Stimulated activated CD8-positive, alpha-beta memory T cell treated with anti-CD3 and anti-CD28 coated beads, Interleukin-4, amount 100 ng/mL, for 1 hour (primary cell): ENCODE results near the gene LPGAT1.
"Not testable (repeated sequence)": the region's sequence is repeated elsewhere in the genome, so short reads cannot be mapped to it uniquely, and the experiment has no call there.

Source experiments
- DNase-seq, 2 donors: peaks; one replicate each; pipeline ENCODE4 v3.0.0-alpha.2; 2020; ENCODE audit warnings: low read depth in 2 of 2, low spot score in 1 of 2

The LPGAT1 gene

DNA sequence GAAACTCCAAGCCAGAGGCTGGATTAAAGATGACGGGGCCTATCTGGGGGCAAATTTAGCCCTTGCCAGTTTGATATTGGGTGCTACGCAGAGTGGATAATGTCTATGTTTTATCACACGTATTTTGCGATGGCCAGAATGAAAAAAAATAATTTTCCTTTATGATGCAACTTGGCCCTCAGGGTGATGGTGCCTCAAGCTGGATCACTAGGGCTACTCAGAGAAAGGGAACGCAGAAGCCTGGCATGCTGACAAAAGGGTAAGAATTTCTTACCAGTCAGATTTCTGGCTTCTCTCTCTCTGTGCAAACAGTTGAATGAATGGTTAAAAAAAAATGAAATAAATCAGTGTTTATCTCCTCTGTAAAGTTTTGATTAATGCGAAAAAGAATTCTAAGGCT is 122.6 kb downstream of the LPGAT1 start:
- no peak for DNase-seq

DNA sequence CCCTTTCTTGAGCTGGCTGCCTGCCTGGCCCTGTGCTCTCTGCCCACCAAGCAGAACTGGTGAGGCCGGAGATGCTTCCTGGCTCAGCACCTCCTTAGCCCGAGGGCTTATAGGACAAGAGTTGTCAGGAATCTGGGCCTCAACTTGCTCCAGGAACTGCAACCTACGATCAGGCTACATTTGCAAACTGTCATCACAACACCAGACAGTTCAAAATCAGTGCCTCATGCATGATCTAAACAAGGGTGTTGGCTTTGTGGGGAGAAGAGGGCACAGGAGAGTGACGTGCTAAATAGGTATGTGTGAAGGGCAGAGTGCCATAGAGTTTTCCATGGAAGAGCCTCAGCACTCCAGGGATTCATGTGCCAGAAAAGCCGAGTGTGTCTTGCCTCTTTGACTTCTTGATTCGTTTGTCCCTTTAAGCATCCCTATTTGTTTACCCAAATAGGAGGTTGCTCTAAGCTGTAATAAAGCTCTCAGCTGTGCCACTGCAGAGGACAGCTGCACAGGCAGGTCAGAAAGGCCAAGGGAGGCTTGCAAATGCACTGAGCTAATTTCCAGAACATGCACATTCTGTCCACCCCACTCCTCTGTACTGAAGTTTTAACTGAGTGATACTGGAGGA is 125.0 kb downstream of the LPGAT1 start:
- no peak for DNase-seq

DNA sequence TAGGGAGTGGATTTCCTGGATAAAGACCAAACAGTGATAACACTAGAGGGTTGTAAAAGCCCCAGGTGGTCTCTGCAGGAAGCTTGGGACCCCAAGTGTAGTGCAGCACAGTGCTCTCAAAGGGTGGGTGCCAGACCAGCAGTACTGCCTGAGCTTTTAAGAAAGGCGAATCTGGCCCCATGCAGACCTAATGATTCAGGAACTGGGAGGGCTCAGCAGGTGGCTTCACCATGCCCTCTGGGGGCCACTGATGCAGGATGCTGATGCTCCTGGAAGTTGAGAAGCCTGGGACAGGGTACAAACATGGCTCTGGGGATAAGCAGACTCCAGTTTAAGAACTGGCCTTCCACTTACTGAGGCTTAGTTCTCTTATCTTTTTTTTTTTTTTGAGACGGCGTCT is 126.0 kb downstream of the LPGAT1 start:
- DNase-seq, result no peak

DNA sequence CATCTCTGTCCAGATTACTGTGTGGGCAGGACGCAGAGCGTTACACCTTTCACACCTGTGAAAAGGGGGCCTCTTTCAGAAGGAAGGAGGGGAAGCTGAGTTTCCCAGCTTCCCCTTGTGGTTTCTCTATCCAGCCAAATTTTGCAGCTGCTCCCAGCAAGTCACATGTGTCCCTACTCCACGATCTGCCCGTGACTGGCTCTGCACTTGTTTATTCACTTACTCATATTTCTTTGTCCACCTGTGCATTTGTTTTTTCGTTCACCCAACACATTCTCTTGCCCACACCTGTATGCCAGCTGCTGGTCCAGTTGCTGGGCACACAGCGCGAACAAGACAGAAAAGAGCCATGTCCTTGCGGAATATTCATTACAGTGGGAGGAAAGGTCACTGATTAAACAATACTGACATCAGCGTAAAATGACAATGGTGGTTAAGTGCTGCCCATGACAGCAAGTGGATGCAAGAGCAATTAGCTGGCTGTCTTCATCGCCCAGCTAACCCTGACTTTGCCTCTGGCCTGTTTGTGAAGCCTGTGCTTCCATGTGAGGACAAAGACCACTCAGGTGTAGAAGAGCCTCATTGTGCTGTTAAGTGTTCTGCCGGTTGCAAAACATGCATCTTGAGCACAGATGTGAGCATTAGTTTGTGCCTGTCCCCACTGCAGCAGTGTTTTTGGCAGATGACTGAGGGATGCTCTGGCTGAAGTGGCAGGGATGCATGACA is 126.6 kb downstream of the LPGAT1 start:
- no peak for DNase-seq

DNA sequence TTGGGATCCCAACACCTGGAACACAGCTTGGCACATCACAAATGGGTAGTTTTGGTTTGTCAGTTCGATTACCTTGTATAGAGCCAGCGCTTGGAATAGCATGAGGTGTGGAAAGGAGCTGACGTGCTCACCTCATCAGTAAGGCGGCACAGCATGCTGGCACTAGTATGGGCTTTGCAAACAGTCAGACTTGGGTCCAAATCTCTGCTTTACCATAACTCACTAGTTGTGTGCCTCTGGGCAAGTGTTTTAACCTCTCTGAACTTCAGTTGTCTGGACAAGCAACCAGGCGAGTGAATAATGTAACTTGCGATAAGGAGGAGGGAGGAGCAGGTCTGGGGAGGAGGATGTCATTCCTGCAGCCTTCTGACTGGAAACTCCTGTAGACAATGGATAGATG is 128.8 kb downstream of the LPGAT1 start:
- DNase-seq, result no peak

DNA sequence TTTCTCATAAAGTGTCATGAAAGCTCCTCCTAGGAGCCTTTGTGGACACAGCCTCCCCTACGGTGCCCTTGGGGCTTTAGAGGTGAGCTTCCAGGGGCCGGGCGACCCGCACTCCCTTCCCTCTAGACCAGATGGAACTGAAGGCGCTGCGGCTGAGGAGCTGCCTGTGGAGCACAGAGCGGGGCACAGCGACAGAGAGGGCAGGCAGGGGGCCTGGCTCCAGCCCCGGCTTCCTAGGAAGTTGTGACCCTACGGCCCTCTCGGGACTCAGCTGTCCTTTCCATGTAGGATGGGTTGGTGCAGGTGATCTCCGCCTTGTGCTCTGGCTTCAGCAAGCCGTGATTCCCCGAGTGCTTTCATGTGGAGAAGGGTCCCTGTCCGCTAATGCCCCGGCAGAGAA is 131.5 kb downstream of the LPGAT1 start:
- no peak for DNase-seq

DNA sequence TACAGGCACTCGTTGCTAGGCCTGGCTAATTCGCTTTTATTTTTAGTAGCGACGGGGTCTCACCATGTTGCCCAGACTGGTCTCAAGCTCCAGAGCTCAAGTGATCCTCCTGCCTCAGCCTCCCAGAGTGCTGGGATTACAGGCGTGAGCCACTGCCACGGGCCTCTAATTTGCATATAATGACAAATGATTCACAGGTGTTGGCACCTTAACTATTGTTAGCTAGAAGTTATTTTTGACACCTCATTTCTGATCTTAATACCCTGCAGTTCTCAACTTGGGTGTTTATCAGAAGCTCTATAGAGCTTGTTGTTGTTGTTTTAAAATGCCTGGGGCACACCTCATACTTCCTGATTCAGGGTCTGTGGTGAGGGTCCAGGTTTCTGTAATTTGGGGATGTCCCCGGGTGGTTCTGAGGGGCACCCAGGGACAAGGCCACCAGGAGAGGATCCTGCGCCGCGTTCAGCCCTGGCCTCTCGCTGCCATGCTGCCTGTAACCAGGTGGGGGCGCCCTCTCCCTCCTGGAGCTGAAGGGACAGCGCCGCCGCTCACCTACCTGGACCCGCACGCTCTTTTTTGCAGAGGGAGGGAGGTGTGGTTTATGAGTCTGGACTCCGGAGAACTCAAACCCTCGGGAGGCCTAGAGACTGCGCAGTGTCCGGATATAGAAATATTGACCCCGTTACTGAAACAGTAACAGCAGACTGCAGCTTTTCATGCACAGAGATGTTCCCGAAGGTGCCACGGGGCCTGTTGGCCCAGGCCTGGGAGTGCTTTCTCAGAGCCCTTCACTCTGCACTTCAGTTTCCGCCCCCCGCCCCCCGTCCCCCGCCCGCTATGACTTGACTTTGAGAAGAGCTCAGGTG is 132.2 kb downstream of the LPGAT1 start:
- peak; percentile 64 to 69 for DNase-seq

DNA sequence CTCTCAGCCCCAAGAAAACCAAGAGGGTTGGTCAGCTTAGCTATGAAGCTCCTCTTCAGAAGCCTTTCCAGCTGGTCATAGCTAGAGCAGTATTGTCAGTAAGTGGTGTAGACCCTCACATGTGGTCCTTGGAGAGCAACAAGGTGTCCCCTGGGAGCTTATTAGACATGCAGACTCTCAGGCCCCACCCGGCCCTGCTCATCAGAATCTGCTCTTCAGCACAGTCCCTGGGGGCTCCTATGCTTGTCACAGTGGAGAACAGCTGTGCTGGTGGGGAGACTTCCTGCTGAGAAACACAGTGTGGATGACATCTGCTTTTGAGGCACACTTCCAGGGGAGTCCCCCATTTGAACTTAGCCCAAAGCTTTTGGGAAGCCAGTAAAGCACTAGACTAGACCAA is 133.2 kb downstream of the LPGAT1 start:
- no peak for DNase-seq

DNA sequence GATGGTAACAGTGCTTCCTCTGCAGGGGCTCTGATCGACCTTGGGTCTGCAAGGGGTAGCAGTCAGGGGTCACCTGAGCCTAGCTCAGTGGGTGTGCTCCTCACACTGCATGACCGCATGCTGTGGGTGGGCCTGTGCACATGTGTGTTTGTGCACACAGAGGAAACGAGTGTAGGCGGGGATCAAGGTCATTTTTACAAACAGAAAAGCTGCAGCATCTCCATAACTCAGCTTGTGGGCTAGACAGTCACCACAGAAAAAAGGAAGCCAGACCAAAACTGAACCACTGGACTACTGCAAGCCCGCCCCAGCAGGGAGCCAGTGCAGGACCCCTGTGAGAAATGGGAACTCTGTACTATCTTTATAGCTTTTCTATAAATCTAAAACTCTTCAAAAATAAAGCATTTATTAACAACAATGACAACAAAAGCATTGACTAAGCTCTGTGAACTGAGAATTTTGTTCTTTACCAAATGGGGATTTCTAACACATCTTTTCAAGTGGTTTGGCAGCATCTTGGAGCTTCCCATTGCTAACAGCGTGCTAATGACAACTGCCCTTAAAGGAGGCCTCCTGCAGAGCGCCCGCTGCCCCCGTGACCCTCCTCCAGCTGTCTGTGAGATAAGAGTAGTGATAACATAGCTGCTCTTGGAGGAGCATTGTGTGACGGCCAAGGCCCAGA is 135.3 kb downstream of the LPGAT1 start:
- DNase-seq, result no peak

DNA sequence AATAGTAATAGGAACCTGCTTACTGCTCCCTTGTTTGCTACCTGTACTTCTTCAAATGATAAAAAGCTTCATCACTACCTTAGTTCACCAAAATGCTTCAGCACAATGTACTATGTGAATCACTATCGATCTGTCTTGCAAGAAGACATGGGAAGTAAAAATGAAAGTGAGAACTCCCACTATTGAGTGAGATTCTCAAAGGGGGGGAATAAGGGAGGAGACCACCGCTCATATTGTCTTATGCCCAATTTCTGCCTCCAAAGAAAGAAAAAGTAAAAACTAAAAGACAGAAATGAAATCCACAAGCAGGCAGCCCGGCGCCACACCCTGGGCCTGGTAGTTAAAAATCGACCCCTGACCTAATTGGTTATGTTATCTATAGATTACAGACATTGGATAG is 136.7 kb downstream of the LPGAT1 start:
- DNase-seq, result not testable (repeated sequence)
